ENCODE data around the gene DPH7.

- TF ChIP-seq CTCF (IDR thresholded peaks at IDR 0.05) = no peak
- TF ChIP-seq EZH2 (IDR thresholded peaks at IDR 0.05) = no peak
Observed at GRCh38 chr9:137555179-137555578, 23.5 kb downstream of the DPH7 start.
